H1 (cell line): ENCODE measurements around the gene RIMS3. TPM values are rescaled to one million over a fixed set of nuclear protein-coding genes. Genes with fewer than 3 reads are reported as not detected.

Experiments used
- CTCF ChIA-PET: fragments of 300-600 bp; sonication (Branson Sonifier 250); formaldehyde crosslinking; loops from one replicate; lab custom pipeline; 2021; ENCODE audit not compliant: partially characterized antibody; lab: Charles Lee
- POLR2A ChIA-PET: fragments of 300-600 bp; sonication (Branson Sonifier 250); formaldehyde crosslinking; loops from one replicate; lab custom pipeline; 2021; ENCODE audit warnings: inconsistent platforms; ENCODE audit not compliant: partially characterized antibody; lab: Charles Lee
- DNase-seq, 2 experiments: peaks; one replicate each; pipeline versions ENCODE4 v3.0.0 to v3.0.0-alpha.2; 2010 to 2022; ENCODE audit warnings: low spot score in 2 of 2, low read depth in 1 of 2, mixed read lengths in 1 of 2
- FAIRE-seq: peaks from 2 replicates; lab custom pipeline; 2011; peaks lifted over from hg19 to GRCh38; lab: Jason Lieb, UNC
- H2AFZ ChIP-seq: 2 replicates; pipeline ENCODE4 v1.8.1; 2012; ENCODE audit warnings: low read length, inconsistent platforms
- H2AK5ac ChIP-seq: 2 replicates; pipeline ENCODE4 v1.6.1; 2013; ENCODE audit warnings: low read depth, low read length
- H2BK120ac ChIP-seq: replicated peaks from 2 replicates; pipeline ENCODE3; 2013; ENCODE audit warnings: low read depth, low read length, inconsistent platforms
- H2BK12ac ChIP-seq: 2 replicates; pipeline ENCODE4 v1.6.1; 2013; ENCODE audit warnings: low read depth, low read length
- H2BK15ac ChIP-seq: 2 replicates; pipeline ENCODE4 v1.6.1; 2013; ENCODE audit warnings: low read length
- H2BK20ac ChIP-seq: 2 replicates; pipeline ENCODE4 v1.6.1; 2013; ENCODE audit warnings: low read length
- H2BK5ac ChIP-seq: 2 replicates; pipeline ENCODE4 v1.6.1; 2013; ENCODE audit warnings: low read depth, low read length
- H3K14ac ChIP-seq: 2 replicates; pipeline ENCODE4 v1.6.1; 2013; ENCODE audit warnings: inconsistent platforms; ENCODE audit not compliant: insufficient read length
- H3K18ac ChIP-seq: 2 replicates; pipeline ENCODE4 v1.6.1; 2013; ENCODE audit warnings: low read length; ENCODE audit errors: extremely low read depth
- H3K23ac ChIP-seq: 2 replicates; pipeline ENCODE4 v1.6.1; 2013; ENCODE audit warnings: inconsistent platforms; ENCODE audit not compliant: insufficient read length
- H3K23me2 ChIP-seq: 2 replicates; pipeline ENCODE4 v1.6.1; 2013; ENCODE audit warnings: low read depth, low read length
- H3K27ac ChIP-seq: 2 replicates; pipeline ENCODE4 v1.6.1; 2011; ENCODE audit warnings: low read depth, low read length, inconsistent platforms
- H3K27me3 ChIP-seq, 4 experiments: replicated peaks in 1 of 4; 1 replicate in 1 of 4; 2 replicates in 3 of 4; pipeline versions ENCODE4 v1.6.1 to v1.8.1; 2011 to 2013; ENCODE audit warnings: low read length in 3 of 4, mild to moderate bottlenecking in 3 of 4, inconsistent platforms in 2 of 4, mixed read lengths in 2 of 4, moderate library complexity in 1 of 4; ENCODE audit not compliant: control insufficient read depth in 3 of 4, insufficient read depth in 3 of 4; ENCODE audit errors: extremely low read depth in 1 of 4
- H3K36me3 ChIP-seq, 4 experiments: 2 replicates each; pipeline versions ENCODE4 v1.6.1 to v1.8.1; 2011 to 2013; ENCODE audit warnings: mild to moderate bottlenecking in 4 of 4, low read length in 3 of 4, moderate library complexity in 2 of 4, control low read depth in 1 of 4, inconsistent platforms in 1 of 4; ENCODE audit not compliant: insufficient read depth in 4 of 4, control insufficient read depth in 2 of 4
- H3K4ac ChIP-seq: replicated peaks from 2 replicates; pipeline ENCODE3; 2013; ENCODE audit warnings: low read length, low read depth, mixed read lengths, inconsistent platforms; ENCODE audit not compliant: insufficient read length
- H3K4me1 ChIP-seq, 4 experiments: replicated peaks in 1 of 4; 1 replicate in 1 of 4; 2 replicates in 3 of 4; pipeline versions ENCODE4 v1.6.1 to v1.8.1; 2011 to 2013; ENCODE audit warnings: low read length in 3 of 4, inconsistent platforms in 2 of 4, mixed read lengths in 1 of 4; ENCODE audit not compliant: insufficient read depth in 4 of 4, control insufficient read depth in 3 of 4
- H3K4me2 ChIP-seq, 2 experiments: 2 replicates each; pipeline versions ENCODE4 v1.6.1 to v1.8.1; 2011 to 2013; ENCODE audit warnings: low read depth in 2 of 2, low read length in 2 of 2, control low read depth in 1 of 2, inconsistent platforms in 1 of 2, mild to moderate bottlenecking in 1 of 2; ENCODE audit not compliant: insufficient read depth in 1 of 2
- H3K4me3 ChIP-seq, 4 experiments: fragments of 200-600, 300-600 bp in 1 of 4; sonication (generic), shearing (Covaris generic), sonication (Bioruptor Twin) in 1 of 4; 2 replicates each; pipeline versions ENCODE4 v1.5.1 to v1.8.1; 2011 to 2016; ENCODE audit warnings: low read length in 4 of 4, low read depth in 3 of 4, control low read depth in 2 of 4, inconsistent platforms in 2 of 4, mild to moderate bottlenecking in 2 of 4, mixed read lengths in 1 of 4, moderate library complexity in 1 of 4; ENCODE audit not compliant: insufficient read depth in 2 of 4; ENCODE audit errors: extremely low read depth in 1 of 4
- H3K56ac ChIP-seq: replicated peaks from 2 replicates; pipeline ENCODE3; 2013; ENCODE audit warnings: low read depth, mild to moderate bottlenecking, mixed read lengths, low read length, inconsistent platforms; ENCODE audit not compliant: insufficient read length
- H3K79me1 ChIP-seq: 2 replicates; pipeline ENCODE4 v1.6.1; 2013; ENCODE audit warnings: low read depth, low read length, control low read depth
- H3K79me2 ChIP-seq, 2 experiments: 2 replicates each; pipeline versions ENCODE4 v1.6.1 to v1.8.1; 2012 to 2013; ENCODE audit warnings: low read length in 2 of 2, mild to moderate bottlenecking in 2 of 2, inconsistent platforms in 1 of 2; ENCODE audit not compliant: insufficient read depth in 2 of 2, control insufficient read depth in 1 of 2
- H3K9ac ChIP-seq, 4 experiments: replicated peaks in 1 of 4; 1 replicate in 1 of 4; 2 replicates in 3 of 4; pipeline versions ENCODE4 v1.6.1 to v1.8.1; 2011 to 2013; ENCODE audit warnings: low read depth in 3 of 4, low read length in 3 of 4, control low read depth in 2 of 4, mild to moderate bottlenecking in 2 of 4, moderate library complexity in 2 of 4, inconsistent platforms in 1 of 4; ENCODE audit errors: extremely low read depth in 1 of 4
- H3K9me3 ChIP-seq, 2 experiments: 2 replicates each; pipeline versions ENCODE4 v1.6.1 to v1.8.1; 2012 to 2013; ENCODE audit warnings: mild to moderate bottlenecking in 2 of 2, moderate library complexity in 2 of 2, control low read depth in 1 of 2, inconsistent platforms in 1 of 2, low read depth in 1 of 2, low read length in 1 of 2, mixed read lengths in 1 of 2; ENCODE audit not compliant: insufficient read depth in 2 of 2
- H4K20me1 ChIP-seq, 2 experiments: replicated peaks in 1 of 2; 2 replicates each; pipeline versions ENCODE3 to v1.8.1; 2011 to 2013; ENCODE audit warnings: inconsistent platforms in 2 of 2, low read length in 2 of 2, mild to moderate bottlenecking in 1 of 2; ENCODE audit not compliant: insufficient read depth in 2 of 2, control insufficient read depth in 1 of 2
- H4K5ac ChIP-seq: 2 replicates; pipeline ENCODE4 v1.6.1; 2013; ENCODE audit warnings: low read length, low read depth, mixed read lengths, inconsistent platforms; ENCODE audit not compliant: insufficient read length
- H4K8ac ChIP-seq: 2 replicates; pipeline ENCODE4 v1.8.0; 2013; ENCODE audit warnings: mild to moderate bottlenecking, moderate library complexity, low read length, inconsistent platforms; ENCODE audit not compliant: insufficient read depth; ENCODE audit errors: extremely low read depth
- H4K91ac ChIP-seq: replicated peaks from 2 replicates; pipeline ENCODE3; 2013; ENCODE audit warnings: low read length, mixed read lengths, inconsistent platforms; ENCODE audit not compliant: insufficient read length
- GTF2F1 ChIP-seq: IDR thresholded peaks from 2 replicates; pipeline ENCODE4 v1.6.1; 2012; ENCODE audit warnings: low read depth, low read length, improper control_type of control experiment, borderline replicate concordance
- MAX ChIP-seq: IDR thresholded peaks from 2 replicates; pipeline ENCODE4 v1.6.1; 2012; ENCODE audit warnings: inconsistent platforms
- RAD21 ChIP-seq, 2 experiments: IDR thresholded peaks in 1 of 2; conservative IDR thresholded peaks in 1 of 2; 2 replicates each; pipeline ENCODE4 v1.6.1; 2011; ENCODE audit warnings: low read depth in 2 of 2, low read length in 2 of 2, improper control_type of control experiment in 1 of 2, inconsistent platforms in 1 of 2, mild to moderate bottlenecking in 1 of 2, moderate library complexity in 1 of 2
- SRF ChIP-seq: IDR thresholded peaks from 2 replicates; pipeline ENCODE4 v1.6.1; 2011; ENCODE audit warnings: mild to moderate bottlenecking, low read depth, low read length, moderate library complexity
- TAF7 ChIP-seq: optimal IDR thresholded peaks from 2 replicates; pipeline ENCODE3; 2011; ENCODE audit warnings: low read depth, mild to moderate bottlenecking, inconsistent platforms, low read length, moderate library complexity, borderline replicate concordance
- WGBS, 2 experiments: shearing (Covaris generic) in 1 of 2; methylation state at CpG; one replicate each; pipeline versions ENCODE4 v1.1.6 to v1.1.7; 2013 to 2015; ENCODE audit warnings: low lambda C conversion rate in 2 of 2, mixed read lengths in 2 of 2, inconsistent platforms in 1 of 2, low coverage in 1 of 2, missing lambda C conversion rate in 1 of 2; ENCODE audit not compliant: insufficient replicate concordance in 2 of 2, insufficient coverage in 1 of 2, insufficient read length in 1 of 2; ENCODE audit errors: extremely low coverage in 1 of 2, missing lambda C conversion rate in 1 of 2; 5-methylcytosine and 5-hydroxymethylcytosine counted together
- polyA plus RNA-seq, 7 experiments: library from polyadenylated mRNA; depleted of rRNA in 3 of 7; stranded (reverse) in 5 of 7; unstranded in 2 of 7; fragments of >200 nt in 5 of 7; fragments of 200-250 nt in 2 of 7; gene quantifications; 1 replicate in 5 of 7; 2 replicates in 1 of 7; 4 replicates in 1 of 7; pipeline versions ENCODE4 v1.2.1 to v1.2.3, GENCODE V29; 2011 to 2013; ENCODE audit warnings: missing spikeins in 2 of 7, mixed read lengths in 2 of 7
- total RNA-seq: library from RNA; stranded (reverse); fragmentation: NEBNext Ultra II Directional; extraction: Animal tissue kit (Norgen Biotek cat#: 25700); gene quantifications from 2 replicates; pipeline ENCODE4 v1.2.1, GENCODE V29; 2021

RIMS3 gene
- total and polyA plus RNA-seq, 2 of the 8 experiments (the other 6 are each of a cell fraction or from before 2014, with no cell fraction given): 13.3 to 20.6 TPM

GRCh38 chr1:40627987-40628902 lies 37.2 kb downstream of the RIMS3 start:
- H2BK12ac ChIP-seq: no peak overlapping the region
- no peak for FAIRE-seq
- H3K79me2 ChIP-seq: no peaks in the 10 kb centered on the region
- peaks cover 0 to 5% (median 0%) of the 10 kb centered on the region in 4 experiments; a peak in 2 of 8 replicates for H3K36me3 ChIP-seq
- no peak for DNase-seq
- TF ChIP-seq SRF: no peak
- no peak for TF ChIP-seq TAF7
- TF ChIP-seq GTF2F1: no peak
- no peak for TF ChIP-seq RAD21 (IDR thresholded peaks at IDR 0.05 in 1 of 2, conservative IDR thresholded peaks at IDR 0.05 in 1 of 2; ENCODE audit: low read depth in 2 of 2, low read length in 2 of 2)
- TF ChIP-seq MAX: no peak
- H3K27ac ChIP-seq: no peak overlapping the region
- H4K20me1 ChIP-seq: no peaks in the 10 kb centered on the region
- H2BK20ac ChIP-seq: no peak overlapping the region
- ChIA-PET CTCF (interaction anchor here (0.9 to 24.9 kb wide), 9 partner anchors 9 to 375 kb away, joined by 3 to 684 read pairs (median 5); partner anchors contain the start of gene RIMS3), POLR2A (interaction anchor here (1.3 to 1.4 kb wide), 2 partner anchors 34 to 163 kb away, joined by 3 read pairs; no protein-coding TSS in a partner anchor)
- H4K91ac ChIP-seq: no peak overlapping the region
- H3K18ac ChIP-seq: no peak overlapping the region
- no peak overlapping the region for H2AFZ ChIP-seq
- no peak overlapping the region for H2BK15ac ChIP-seq
- no peaks in the 10 kb centered on the region; a peak in 1 of 7 replicates for H3K4me1 ChIP-seq
- H3K27me3 ChIP-seq: no peaks in the 10 kb centered on the region; a peak in 1 of 7 replicates
- H2BK5ac ChIP-seq: no peak overlapping the region
- 86% methylated on average over 9 of the region's 9 CpGs; no CpG with 5 or more reads in 1 of the 2 experiments for WGBS, 2 experiments
- H3K56ac ChIP-seq: no peak overlapping the region
- no peaks in the 10 kb centered on the region for H3K79me1 ChIP-seq
- H3K4ac ChIP-seq: no peak overlapping the region
- no peaks in the 10 kb centered on the region for H3K9me3 ChIP-seq
- no peak overlapping the region for H3K23ac ChIP-seq
- no peak overlapping the region for H3K4me2 ChIP-seq
- H2AK5ac ChIP-seq: no peak overlapping the region
- H3K4me3 ChIP-seq: no peak overlapping the region
- H3K14ac ChIP-seq: no peak overlapping the region
- H2BK120ac ChIP-seq: no peak overlapping the region
- no peak overlapping the region for H4K8ac ChIP-seq
- H3K23me2 ChIP-seq: no peaks in the 10 kb centered on the region
- no peak overlapping the region for H4K5ac ChIP-seq
- no peak overlapping the region for H3K9ac ChIP-seq
